Activated CD4-positive, alpha-beta T cell treated with anti-CD3 and anti-CD28 coated beads, Interleukin-2, amount 50 U/mL, for 48 hours (primary cell): ENCODE data around the gene SPATA17.
"Not testable (repeated sequence)": the region's sequence is repeated elsewhere in the genome, so short reads cannot be mapped to it uniquely, and the experiment has no call there.

Source experiments
- DNase-seq, 2 experiments: peaks; one replicate each; pipeline ENCODE4 v3.0.0-alpha.2; 2020

Gene SPATA17, protein sequence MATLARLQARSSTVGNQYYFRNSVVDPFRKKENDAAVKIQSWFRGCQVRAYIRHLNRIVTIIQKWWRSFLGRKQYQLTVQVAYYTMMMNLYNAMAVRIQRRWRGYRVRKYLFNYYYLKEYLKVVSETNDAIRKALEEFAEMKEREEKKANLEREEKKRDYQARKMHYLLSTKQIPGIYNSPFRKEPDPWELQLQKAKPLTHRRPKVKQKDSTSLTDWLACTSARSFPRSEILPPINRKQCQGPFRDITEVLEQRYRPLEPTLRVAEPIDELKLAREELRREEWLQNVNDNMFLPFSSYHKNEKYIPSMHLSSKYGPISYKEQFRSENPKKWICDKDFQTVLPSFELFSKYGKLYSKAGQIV

GRCh38 chr1:217630711-217631591, at the start of gene SPATA17, which contains the start of gene GPATCH2:
Gene SPATA17 (plus strand): TSS chr1:217631344. CDS start chr1:217631379, 35 bp downstream.
Gene GPATCH2 (minus strand): TSS chr1:217631090. CDS start chr1:217630971, 119 bp downstream.
- peak; percentile 67 to 76 for DNase-seq

GRCh38 chr1:217584286-217584811, 46.8 kb upstream of the SPATA17 start:
- DNase-seq = not testable (repeated sequence)

GRCh38 chr1:217585577-217585976, 45.6 kb upstream of the SPATA17 start:
- no peak for DNase-seq

DNA sequence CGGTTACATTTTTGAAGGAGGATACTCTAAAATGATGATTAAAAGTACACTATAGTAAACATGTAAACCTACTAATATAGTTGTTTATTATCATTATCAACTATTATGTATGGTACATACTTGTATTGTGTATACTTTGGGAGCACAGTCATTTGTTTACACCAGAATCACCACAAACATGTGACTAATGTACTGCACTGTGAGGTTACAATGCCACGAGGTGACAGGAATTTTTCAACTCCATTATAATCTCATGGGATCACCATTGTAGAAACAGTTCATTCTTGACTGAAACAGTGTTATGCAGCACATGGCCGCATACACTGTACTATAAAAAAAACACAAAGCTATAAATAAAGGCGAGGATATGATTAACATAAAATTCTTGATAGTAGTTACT, 44.6 kb upstream of the SPATA17 start:
- no peak for DNase-seq

- DNase-seq = no peak
Observed at GRCh38 chr1:217590598-217590997, 40.5 kb upstream of the SPATA17 start.

DNA sequence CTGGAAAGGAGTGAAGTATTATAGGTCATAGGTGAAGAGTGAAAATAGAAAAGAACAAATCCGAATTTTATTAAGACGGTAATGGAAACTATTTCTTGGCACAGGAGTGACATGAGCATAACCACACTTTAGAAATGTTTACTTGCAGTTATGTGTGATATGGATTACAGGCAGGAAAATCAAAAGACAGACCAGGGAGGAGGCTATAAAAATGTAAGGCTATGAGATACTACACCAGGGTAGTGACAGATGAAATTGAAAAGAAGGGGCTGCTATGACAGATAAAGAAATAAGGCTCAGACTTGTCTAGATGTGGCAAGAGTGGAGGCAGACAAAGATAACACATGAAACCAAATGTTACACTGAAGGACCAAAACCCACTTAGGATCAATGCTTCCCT, 32.0 kb upstream of the SPATA17 start:
- DNase-seq = no peak

DNA sequence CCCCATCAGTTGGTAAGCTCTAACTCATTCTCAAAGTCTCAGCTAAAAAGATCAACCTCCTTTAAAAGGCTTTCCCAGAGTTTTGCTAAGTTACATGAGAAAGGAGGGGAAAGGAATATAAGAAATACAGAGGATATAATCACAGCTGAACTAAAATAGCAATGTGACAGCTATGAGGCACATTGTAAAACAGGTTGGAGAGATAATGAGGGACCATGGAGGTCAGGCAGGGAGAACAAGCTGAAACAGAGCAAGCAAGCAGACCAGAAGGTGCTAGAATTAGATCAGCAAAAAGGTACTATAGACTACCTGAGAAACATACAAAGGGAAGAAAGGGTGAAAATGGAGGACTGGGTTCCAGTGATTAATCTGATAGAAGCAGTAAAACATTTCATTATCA, 28.8 kb upstream of the SPATA17 start:
- DNase-seq = no peak

GRCh38 chr1:217605390-217605789, 25.8 kb upstream of the SPATA17 start:
- DNase-seq = no peak

- DNase-seq = no peak
Observed at GRCh38 chr1:217614200-217614712, 16.9 kb upstream of the SPATA17 start.

GRCh38 chr1:217617126-217617525, 14.0 kb upstream of the SPATA17 start:
- DNase-seq = no peak

- DNase-seq = no peak
Observed at GRCh38 chr1:217620814-217621213, 10.3 kb upstream of the SPATA17 start.

- no peak for DNase-seq
Observed at GRCh38 chr1:217622042-217622441, 9.1 kb upstream of the SPATA17 start.

DNA sequence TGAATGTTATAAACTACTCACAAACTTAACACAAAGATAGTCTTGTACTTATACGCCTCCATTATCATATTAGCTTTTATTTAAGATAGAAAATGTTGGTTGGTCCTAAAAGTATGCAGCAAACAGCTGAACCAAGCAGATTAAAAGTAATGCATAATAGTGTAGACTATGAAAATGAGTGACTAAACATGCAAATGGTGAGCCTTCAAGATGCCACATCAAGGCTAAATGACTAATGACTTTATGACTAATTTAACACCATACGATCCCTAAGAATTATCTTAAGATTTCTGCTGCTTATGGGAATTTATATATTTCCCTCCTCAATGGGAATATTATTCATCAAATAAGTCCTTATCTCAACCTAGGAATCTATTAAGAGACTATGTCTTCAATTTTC, 4.8 kb upstream of the SPATA17 start:
- no peak for DNase-seq

DNA sequence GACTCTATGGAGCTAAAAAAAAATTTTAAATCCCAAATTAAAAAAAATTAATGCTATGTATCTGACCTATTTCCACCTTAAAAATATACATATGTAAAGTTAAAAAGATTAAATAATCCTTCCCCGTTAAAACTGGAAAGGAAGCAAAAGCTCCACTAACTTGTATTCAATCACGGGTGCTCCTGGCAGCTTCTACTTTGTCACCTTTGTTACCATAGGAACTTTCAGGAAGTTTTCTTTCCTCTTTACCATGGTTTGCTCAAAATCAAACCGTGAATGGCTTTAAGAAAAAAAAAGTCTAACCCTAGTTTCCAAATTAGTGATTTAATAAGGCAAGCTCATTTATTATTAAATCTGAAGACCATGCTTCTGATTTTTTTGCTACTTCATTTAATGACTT, 3.7 kb upstream of the SPATA17 start:
- DNase-seq = no peak

DNA sequence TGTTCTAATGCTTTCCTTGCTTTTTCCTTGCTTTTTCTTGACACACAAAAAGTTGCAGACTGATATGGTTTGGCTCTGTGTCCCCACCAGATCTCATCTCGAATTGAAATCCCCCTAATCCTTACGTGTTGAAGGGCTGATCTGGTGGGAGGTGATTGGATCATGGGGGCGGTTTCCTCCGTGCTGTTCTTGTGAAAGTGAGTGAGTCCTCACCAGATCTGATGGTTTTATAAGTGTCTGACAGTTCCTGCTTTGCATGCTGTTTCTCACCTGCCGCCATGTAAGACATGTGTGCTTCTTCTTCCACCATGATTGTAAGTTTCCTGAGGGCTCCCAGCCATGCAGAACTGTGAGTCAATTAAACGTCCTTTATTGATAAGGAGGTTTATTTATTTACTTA, 11.3 kb downstream of the SPATA17 start:
- DNase-seq = no peak

GRCh38 chr1:217647791-217648190, 16.6 kb downstream of the SPATA17 start:
- no peak for DNase-seq

DNA sequence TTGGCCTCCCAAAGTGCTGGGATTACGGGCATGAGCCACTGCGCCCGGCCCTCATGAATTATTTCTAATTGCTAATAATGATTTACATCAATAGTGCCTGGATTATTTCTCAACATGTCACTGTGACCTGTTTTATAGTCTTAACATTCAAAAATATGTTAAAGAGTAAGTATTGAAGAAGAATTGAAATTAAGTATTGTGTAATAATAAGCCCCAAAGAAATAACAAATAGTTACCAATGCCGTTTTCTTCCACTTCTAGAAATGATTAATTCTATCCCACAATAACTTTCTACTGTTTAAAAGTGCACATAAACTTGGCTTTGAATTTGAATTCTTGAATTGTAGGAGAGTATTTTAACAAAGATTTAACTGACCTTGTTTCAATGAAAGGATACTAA, 19.5 kb downstream of the SPATA17 start:
- DNase-seq = no peak

DNA sequence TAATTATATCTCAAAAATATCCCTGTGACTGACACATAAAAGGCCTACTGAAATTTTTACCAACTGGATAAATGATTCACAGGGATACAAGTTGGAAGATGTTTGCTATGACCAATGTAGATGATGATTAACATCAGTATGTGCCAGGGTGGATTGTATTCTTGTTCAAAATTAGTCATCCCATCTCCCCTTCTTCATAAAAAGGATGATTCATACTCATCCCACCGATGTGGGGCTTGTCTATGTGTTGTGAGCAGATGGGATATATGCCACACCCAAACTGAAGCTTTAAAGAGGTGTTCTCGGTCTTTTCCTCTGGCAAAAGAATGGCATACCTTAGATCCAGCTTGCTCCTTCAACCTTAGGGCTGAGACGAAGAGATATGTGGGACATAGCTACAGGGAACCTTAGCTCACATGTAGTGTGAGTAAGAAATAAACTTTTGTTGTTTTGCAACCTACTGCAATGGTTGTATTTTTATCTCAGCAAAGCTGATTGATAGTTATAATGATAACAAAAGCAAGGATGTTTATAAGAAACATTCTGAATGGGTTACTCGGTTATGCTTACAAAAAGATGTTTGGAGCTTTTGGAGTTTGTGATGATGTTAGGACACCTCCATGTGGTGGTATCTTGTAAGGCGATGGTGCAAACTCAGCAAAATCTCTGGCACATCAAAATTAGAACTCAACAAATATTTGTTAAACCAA, 29.4 kb downstream of the SPATA17 start:
- DNase-seq = no peak

DNA sequence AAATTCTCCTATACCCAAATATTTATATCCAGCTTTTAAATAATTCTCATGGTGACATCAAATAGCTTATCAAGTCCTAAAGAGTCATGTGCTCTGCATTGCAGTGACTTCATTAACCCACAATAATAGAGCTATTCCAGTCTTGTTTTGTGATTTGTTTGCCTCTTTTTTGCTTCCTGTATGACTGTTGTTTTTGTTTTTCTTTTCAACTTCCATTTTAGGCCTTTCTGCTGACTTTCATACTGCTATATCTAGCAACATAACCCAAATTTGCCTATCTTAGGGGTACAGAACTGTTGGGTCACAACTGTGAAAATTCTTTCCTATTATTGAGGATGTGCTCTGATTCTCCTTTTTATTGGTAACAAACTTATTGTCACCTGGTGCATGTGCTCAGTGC, 30.3 kb downstream of the SPATA17 start:
- no peak for DNase-seq

DNA sequence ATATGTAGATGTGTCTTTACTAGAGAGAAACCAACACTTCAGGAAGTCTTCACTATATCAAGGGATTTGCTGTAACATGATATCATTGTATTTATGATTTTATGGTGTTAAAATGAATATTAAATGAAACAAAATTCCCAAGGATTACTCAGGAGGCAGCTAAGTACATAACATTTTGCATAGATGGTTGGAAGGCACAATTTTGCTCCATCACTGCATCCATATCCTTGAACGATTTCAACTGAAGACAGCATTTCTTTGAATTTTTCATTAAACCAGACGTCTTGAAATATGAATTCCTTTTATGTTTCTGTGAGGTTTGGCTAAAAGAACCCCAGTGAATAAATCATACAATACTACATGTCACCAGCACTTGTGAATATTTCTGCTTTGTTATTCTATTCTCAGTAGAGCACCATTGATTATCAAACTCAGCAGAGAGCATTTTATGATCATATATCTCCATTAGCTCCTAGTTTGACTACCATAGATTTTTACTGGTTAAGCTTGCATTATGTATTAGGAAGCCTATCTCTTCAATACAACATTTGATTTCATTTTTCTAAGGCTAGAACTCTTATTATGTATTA, 37.3 kb downstream of the SPATA17 start:
- DNase-seq = no peak

- no peak for DNase-seq
Observed at GRCh38 chr1:217673387-217673786, 42.2 kb downstream of the SPATA17 start.

GRCh38 chr1:217674028-217674729, 43.0 kb downstream of the SPATA17 start:
- no peak for DNase-seq
